GM12873 (cell line): Measurements from ENCODE around the gene L1CAM.

ENCODE experiments used
- CTCF ChIP-seq: IDR thresholded peaks from 2 replicates; pipeline ENCODE4 v1.5.1; 2012; ENCODE audit warnings: low read depth, mild to moderate bottlenecking, moderate library complexity, low read length, control low read depth; ENCODE audit not compliant: insufficient read depth; ENCODE audit errors: missing control alignments

L1CAM gene

GRCh38 chrX:153908219-153908860 is 22.4 kb upstream of the L1CAM start:
- no peak for TF ChIP-seq CTCF

GRCh38 chrX:153907456-153907855 is 21.5 kb upstream of the L1CAM start:
- TF ChIP-seq CTCF: no peak

GRCh38 chrX:153906126-153906917 is 20.3 kb upstream of the L1CAM start:
- TF ChIP-seq CTCF: no peak

- no peak for TF ChIP-seq CTCF
These were observed 19.6 kb upstream of the L1CAM start for GRCh38 chrX:153905481-153906095.

- TF ChIP-seq CTCF: no peak
These were observed 18.3 kb upstream of the L1CAM start, which contains the start of gene AVPR2 for GRCh38 chrX:153903991-153904957. Gene AVPR2, plus strand, starts transcription at chrX:153904673. Its CDS starts 473 bp downstream, at chrX:153905146.

- no peak for TF ChIP-seq CTCF
These were observed 17.4 kb upstream of the L1CAM start for GRCh38 chrX:153903238-153903980.
